Coronary artery (tissue), 2 donors: ENCODE results near the gene B4GALT1.

Source experiments
- DNase-seq: peaks from one replicate; pipeline ENCODE4 v3.0.0-alpha.2; 2017; ENCODE audit warnings: low spot score
- H3K27ac ChIP-seq, 2 donors: fragments of 200-600 bp; sonication (generic); one replicate each; pipeline ENCODE4 v1.5.1; 2016 to 2019
- H3K4me3 ChIP-seq: fragments of 200-600 bp; sonication (generic); 2 replicates; pipeline ENCODE4 v1.5.1; 2016; ENCODE audit warnings: mild to moderate bottlenecking, moderate library complexity
- CTCF ChIP-seq: fragments of 200-600 bp; sonication (generic); IDR thresholded peaks from one replicate; pipeline ENCODE4 v1.5.1; 2019; ENCODE audit warnings: antibody characterized with exemption

B4GALT1 gene

DNA sequence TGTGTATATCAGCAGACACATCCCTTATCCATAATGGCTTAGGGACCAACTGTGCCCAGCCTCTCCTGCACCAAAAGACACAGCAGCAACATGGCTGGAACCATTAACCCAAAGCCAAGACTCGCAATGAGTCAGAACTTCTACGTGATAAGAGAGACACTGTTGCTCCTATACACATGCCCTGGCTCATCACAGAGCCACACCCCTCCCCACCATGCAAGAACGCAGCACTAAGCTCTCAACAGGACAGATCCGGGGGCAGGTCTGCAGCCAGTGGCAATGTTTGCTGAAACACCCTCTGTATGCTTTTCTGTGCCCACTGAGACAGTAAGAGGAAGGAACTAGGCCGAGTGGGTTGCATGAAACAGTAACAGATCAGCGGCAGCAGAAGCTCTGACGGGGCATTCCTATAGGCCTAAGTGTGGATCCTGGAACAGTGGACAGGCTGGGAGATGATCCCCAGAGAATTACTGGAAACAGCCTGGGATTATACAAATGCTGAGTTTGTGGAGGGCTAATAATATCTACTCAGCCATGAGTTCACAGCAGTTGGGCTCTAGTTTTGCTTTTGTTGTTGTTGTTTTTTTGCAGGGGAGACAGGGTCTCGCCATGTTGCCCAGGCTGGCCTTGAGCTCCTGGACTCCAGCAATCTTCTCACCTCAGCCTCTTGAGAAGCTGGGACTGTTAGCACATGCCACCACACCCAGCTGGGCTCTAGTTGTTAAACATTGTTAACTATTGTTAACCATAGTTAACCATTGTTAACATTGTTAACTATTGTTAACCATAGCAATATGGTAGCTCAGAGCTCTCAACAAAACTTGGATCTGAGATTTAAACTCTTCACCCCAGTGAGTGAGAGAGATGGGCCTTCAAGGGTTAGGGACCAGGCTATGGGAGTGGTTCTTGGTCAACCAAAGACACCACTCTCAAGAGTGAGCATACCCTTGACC lies 41.0 kb downstream of the B4GALT1 start:
- Histone ChIP-seq H3K4me3 (no peak overlapping the region), H3K27ac (no peak overlapping the region)
- TF ChIP-seq CTCF, result no peak
- no peak for DNase-seq

DNA sequence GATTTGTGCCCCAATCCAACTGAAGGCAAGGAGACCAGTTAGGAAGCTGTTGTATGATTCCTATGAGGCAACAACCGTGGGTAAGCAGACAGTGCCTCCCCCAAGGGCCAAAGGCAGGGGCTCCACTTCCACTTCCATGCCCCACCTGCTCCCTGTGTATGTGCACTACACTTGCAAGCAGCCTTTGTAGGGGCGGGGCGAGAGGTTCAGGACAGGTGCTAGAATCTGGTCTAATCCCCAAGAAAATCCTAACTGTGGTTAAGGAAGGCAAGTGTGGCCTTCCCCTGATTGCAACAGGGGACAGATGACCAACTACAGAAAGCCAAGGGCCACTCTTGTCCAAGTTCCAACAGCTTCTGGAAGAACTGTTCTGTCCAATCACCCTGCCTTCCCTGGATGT lies 41.7 kb downstream of the B4GALT1 start:
- Histone ChIP-seq H3K4me3 (no peak overlapping the region), H3K27ac (no peak overlapping the region)
- DNase-seq, result no peak
- TF ChIP-seq CTCF, result no peak

- Histone ChIP-seq H3K27ac (no peak overlapping the region), H3K4me3 (no peak overlapping the region)
- no peak for TF ChIP-seq CTCF
- DNase-seq, result no peak
Measured at GRCh38 chr9:33124751-33125381, 42.3 kb downstream of the B4GALT1 start.

DNA sequence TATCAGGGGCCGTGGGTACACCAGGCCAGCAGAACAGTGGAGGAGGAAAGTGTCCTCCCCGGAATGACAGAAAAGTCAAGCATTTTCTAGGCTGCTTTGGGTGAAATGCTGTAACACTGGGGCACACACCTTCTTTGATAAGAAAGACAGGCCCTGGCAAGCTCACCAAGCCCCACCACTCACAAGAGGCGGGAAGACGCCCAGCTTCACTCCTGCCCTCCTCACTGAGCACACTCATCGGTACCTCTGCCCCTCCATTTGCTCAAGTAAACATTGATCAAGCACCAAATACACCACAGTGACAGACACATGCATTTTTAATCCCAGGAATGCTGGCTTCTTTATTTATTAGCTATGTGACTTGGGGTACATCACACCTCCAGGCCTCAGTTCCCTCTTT lies 43.1 kb downstream of the B4GALT1 start:
- no peak overlapping the region for H3K27ac ChIP-seq

GRCh38 chr9:33123407-33124031 lies 43.6 kb downstream of the B4GALT1 start:
- no peak overlapping the region for H3K27ac ChIP-seq
- no peak for TF ChIP-seq CTCF
- no peak overlapping the region for H3K4me3 ChIP-seq
- no peak for DNase-seq

More for the DNA sequence above, 43.1 kb downstream of the B4GALT1 start:
- TF ChIP-seq CTCF, result no peak
- no peak overlapping the region for H3K4me3 ChIP-seq
- no peak for DNase-seq

GRCh38 chr9:33120620-33121019 lies 46.5 kb downstream of the B4GALT1 start:
- no peak for TF ChIP-seq CTCF
- DNase-seq, result no peak
- Histone ChIP-seq H3K27ac (no peak overlapping the region), H3K4me3 (no peak overlapping the region)
